ENCODE data around the gene THADA.

Gene THADA

GRCh38 chr2:43309935-43310334 is 285.9 kb downstream of the THADA start:
- Histone ChIP-seq H3K27ac (ENCODE audit: low read length) (no peak overlapping the region), H3K9me3 (ENCODE audit: control insufficient read depth in 2 of 2, low read length in 2 of 2) (no peaks in the 10 kb centered on the region), H3K4me3 (ENCODE audit: low read length in 2 of 2) (no peak overlapping the region), H3K36me3 (ENCODE audit: control insufficient read depth in 2 of 2, insufficient read depth in 2 of 2, low read length in 2 of 2) (no peaks in the 10 kb centered on the region), H3K9ac (ENCODE audit: low read length in 2 of 2) (no peak overlapping the region), H3K4me1 (ENCODE audit: control insufficient read depth, insufficient read depth, low read length) (peaks cover 22% of the 10 kb centered on the region), H3K27me3 (ENCODE audit: control insufficient read depth in 1 of 2, insufficient read depth in 2 of 2, low read length in 2 of 2) (no peaks in the 10 kb centered on the region)

GRCh38 chr2:43307973-43308372 is 287.9 kb downstream of the THADA start:
- H3K4me1 ChIP-seq (ENCODE audit: control insufficient read depth, insufficient read depth, low read length) = peaks cover 18% of the 10 kb centered on the region
- H3K9ac ChIP-seq (ENCODE audit: low read length in 2 of 2) = no peak overlapping the region
- no peaks in the 10 kb centered on the region for H3K36me3 ChIP-seq (ENCODE audit: control insufficient read depth in 2 of 2, insufficient read depth in 2 of 2, low read length in 2 of 2)
- H3K27ac ChIP-seq (ENCODE audit: low read length) = no peak overlapping the region
- no peak overlapping the region for H3K4me3 ChIP-seq (ENCODE audit: low read length in 2 of 2)
- H3K27me3 ChIP-seq (ENCODE audit: control insufficient read depth in 1 of 2, insufficient read depth in 2 of 2, low read length in 2 of 2) = no peaks in the 10 kb centered on the region
- H3K9me3 ChIP-seq (ENCODE audit: control insufficient read depth in 2 of 2, low read length in 2 of 2) = no peaks in the 10 kb centered on the region

DNA sequence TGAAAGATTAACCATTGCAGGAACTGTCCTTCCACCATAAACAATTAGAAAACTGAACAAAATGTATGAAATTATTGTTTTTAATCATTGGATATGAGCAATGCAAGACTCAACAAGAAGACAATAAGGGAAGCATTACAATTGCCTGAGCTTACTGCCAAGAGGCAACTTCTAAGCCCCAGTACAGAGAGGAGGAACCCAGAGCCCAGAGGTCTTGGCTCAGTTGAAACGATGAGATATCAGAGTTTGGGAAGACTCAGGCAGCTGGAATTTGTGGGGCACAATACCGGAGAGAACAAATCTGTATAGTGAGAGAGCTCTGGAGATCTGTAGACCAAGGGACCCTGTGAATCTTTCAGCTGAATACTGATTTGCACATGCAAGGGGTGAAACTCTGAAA is 288.8 kb downstream of the THADA start:
- Histone ChIP-seq H3K9ac (ENCODE audit: low read length in 2 of 2) (no peak overlapping the region), H3K27me3 (ENCODE audit: control insufficient read depth in 1 of 2, insufficient read depth in 2 of 2, low read length in 2 of 2) (no peaks in the 10 kb centered on the region), H3K4me1 (ENCODE audit: control insufficient read depth, insufficient read depth, low read length) (peaks cover 17% of the 10 kb centered on the region), H3K9me3 (ENCODE audit: control insufficient read depth in 2 of 2, low read length in 2 of 2) (no peaks in the 10 kb centered on the region), H3K4me3 (ENCODE audit: low read length in 2 of 2) (no peak overlapping the region), H3K27ac (ENCODE audit: low read length) (no peak overlapping the region), H3K36me3 (ENCODE audit: control insufficient read depth in 2 of 2, insufficient read depth in 2 of 2, low read length in 2 of 2) (no peaks in the 10 kb centered on the region)

- peaks cover 24% of the 10 kb centered on the region for H3K4me1 ChIP-seq (ENCODE audit: control insufficient read depth, insufficient read depth, low read length)
- peak overlapping the region; percentile 80 for H3K27ac ChIP-seq (ENCODE audit: low read length)
- no peaks in the 10 kb centered on the region for H3K36me3 ChIP-seq (ENCODE audit: control insufficient read depth in 2 of 2, insufficient read depth in 2 of 2, low read length in 2 of 2)
- H3K9ac ChIP-seq (ENCODE audit: low read length in 2 of 2) = no peak overlapping the region
- no peaks in the 10 kb centered on the region for H3K9me3 ChIP-seq (ENCODE audit: control insufficient read depth in 2 of 2, low read length in 2 of 2)
- H3K27me3 ChIP-seq (ENCODE audit: control insufficient read depth in 1 of 2, insufficient read depth in 2 of 2, low read length in 2 of 2) = no peaks in the 10 kb centered on the region
- no peak overlapping the region for H3K4me3 ChIP-seq (ENCODE audit: low read length in 2 of 2)
These were observed 289.6 kb downstream of the THADA start for GRCh38 chr2:43306197-43306596.

- Histone ChIP-seq H3K9ac (ENCODE audit: low read length in 2 of 2) (peak overlapping the region; percentile 29 to 35), H3K36me3 (ENCODE audit: control insufficient read depth in 2 of 2, insufficient read depth in 2 of 2, low read length in 2 of 2) (no peaks in the 10 kb centered on the region), H3K4me3 (ENCODE audit: low read length in 2 of 2) (no peak overlapping the region), H3K4me1 (ENCODE audit: control insufficient read depth, insufficient read depth, low read length) (peaks cover 31% of the 10 kb centered on the region), H3K27me3 (ENCODE audit: control insufficient read depth in 1 of 2, insufficient read depth in 2 of 2, low read length in 2 of 2) (no peaks in the 10 kb centered on the region), H3K27ac (ENCODE audit: low read length) (peak overlapping the region; percentile 80), H3K9me3 (ENCODE audit: control insufficient read depth in 2 of 2, low read length in 2 of 2) (no peaks in the 10 kb centered on the region)
These were observed 290.3 kb downstream of the THADA start for GRCh38 chr2:43305517-43305916.

GRCh38 chr2:43305012-43305411 is 290.8 kb downstream of the THADA start:
- Histone ChIP-seq H3K9ac (ENCODE audit: low read length in 2 of 2) (peak overlapping the region in 1 of 2 donors; percentile 35), H3K36me3 (ENCODE audit: control insufficient read depth in 2 of 2, insufficient read depth in 2 of 2, low read length in 2 of 2) (no peaks in the 10 kb centered on the region), H3K27ac (ENCODE audit: low read length) (peak overlapping the region; percentile 80), H3K4me1 (ENCODE audit: control insufficient read depth, insufficient read depth, low read length) (peaks cover 34% of the 10 kb centered on the region), H3K9me3 (ENCODE audit: control insufficient read depth in 2 of 2, low read length in 2 of 2) (no peaks in the 10 kb centered on the region), H3K4me3 (ENCODE audit: low read length in 2 of 2) (no peak overlapping the region), H3K27me3 (ENCODE audit: control insufficient read depth in 1 of 2, insufficient read depth in 2 of 2, low read length in 2 of 2) (no peaks in the 10 kb centered on the region)

GRCh38 chr2:43303889-43304288 is 291.9 kb downstream of the THADA start:
- no peak overlapping the region for H3K4me3 ChIP-seq (ENCODE audit: low read length in 2 of 2)
- H3K9ac ChIP-seq (ENCODE audit: low read length in 2 of 2) = no peak overlapping the region
- no peak overlapping the region for H3K27ac ChIP-seq (ENCODE audit: low read length)
- no peaks in the 10 kb centered on the region for H3K9me3 ChIP-seq (ENCODE audit: control insufficient read depth in 2 of 2, low read length in 2 of 2)
- H3K27me3 ChIP-seq (ENCODE audit: control insufficient read depth in 1 of 2, insufficient read depth in 2 of 2, low read length in 2 of 2) = no peaks in the 10 kb centered on the region
- peaks cover 34% of the 10 kb centered on the region for H3K4me1 ChIP-seq (ENCODE audit: control insufficient read depth, insufficient read depth, low read length)
- H3K36me3 ChIP-seq (ENCODE audit: control insufficient read depth in 2 of 2, insufficient read depth in 2 of 2, low read length in 2 of 2) = no peaks in the 10 kb centered on the region

GRCh38 chr2:43302961-43303494 is 292.8 kb downstream of the THADA start:
- Histone ChIP-seq H3K4me3 (ENCODE audit: low read length in 2 of 2) (no peak overlapping the region), H3K27me3 (ENCODE audit: control insufficient read depth in 1 of 2, insufficient read depth in 2 of 2, low read length in 2 of 2) (no peaks in the 10 kb centered on the region), H3K9me3 (ENCODE audit: control insufficient read depth in 2 of 2, low read length in 2 of 2) (no peaks in the 10 kb centered on the region), H3K27ac (ENCODE audit: low read length) (no peak overlapping the region), H3K36me3 (ENCODE audit: control insufficient read depth in 2 of 2, insufficient read depth in 2 of 2, low read length in 2 of 2) (no peaks in the 10 kb centered on the region), H3K4me1 (ENCODE audit: control insufficient read depth, insufficient read depth, low read length) (peaks cover 34% of the 10 kb centered on the region), H3K9ac (ENCODE audit: low read length in 2 of 2) (no peak overlapping the region)

GRCh38 chr2:43302182-43302960 is 293.5 kb downstream of the THADA start:
- Histone ChIP-seq H3K36me3 (ENCODE audit: control insufficient read depth in 2 of 2, insufficient read depth in 2 of 2, low read length in 2 of 2) (no peaks in the 10 kb centered on the region), H3K27ac (ENCODE audit: low read length) (peak overlapping the region; percentile 11), H3K4me3 (ENCODE audit: low read length in 2 of 2) (no peak overlapping the region), H3K27me3 (ENCODE audit: control insufficient read depth in 1 of 2, insufficient read depth in 2 of 2, low read length in 2 of 2) (no peaks in the 10 kb centered on the region), H3K9ac (ENCODE audit: low read length in 2 of 2) (no peak overlapping the region), H3K9me3 (ENCODE audit: control insufficient read depth in 2 of 2, low read length in 2 of 2) (no peaks in the 10 kb centered on the region), H3K4me1 (ENCODE audit: control insufficient read depth, insufficient read depth, low read length) (peaks cover 34% of the 10 kb centered on the region)

DNA sequence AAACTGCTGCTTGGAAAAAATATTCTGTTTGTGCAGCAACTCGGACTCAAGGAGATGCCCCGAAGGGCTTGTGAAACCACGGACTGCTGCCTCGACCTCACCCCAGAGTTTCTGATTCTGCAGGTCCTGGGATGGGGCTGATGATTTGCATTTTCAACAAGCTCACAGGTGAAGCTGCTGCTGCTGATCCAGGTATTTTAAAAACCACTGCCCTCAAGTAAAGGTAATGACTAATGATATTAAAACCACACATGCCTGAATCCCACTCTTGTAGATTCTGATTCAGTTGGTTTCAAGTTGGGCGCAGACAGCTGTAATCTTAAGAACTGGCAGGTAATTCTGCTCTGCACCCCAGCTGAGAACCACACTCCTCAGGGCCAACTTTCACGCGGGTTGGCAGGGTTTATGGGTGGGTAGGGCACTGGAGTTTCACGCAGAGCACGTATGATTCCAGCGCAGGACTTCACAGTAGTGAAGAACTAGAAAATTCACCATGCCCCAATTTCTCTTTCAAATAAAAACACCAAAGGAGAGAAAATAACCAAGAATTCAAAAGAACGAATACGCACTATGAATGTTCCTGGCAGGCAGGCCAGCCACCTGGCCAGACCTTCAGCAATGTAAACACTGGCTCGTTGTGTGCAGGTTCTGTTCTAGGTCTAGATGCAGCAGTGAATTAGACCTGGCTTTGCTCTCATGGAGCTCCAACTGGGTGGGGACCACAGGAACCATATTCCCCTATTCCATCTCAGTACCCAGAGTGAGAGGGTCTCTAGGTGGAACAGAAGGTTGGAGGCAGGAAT is 294.9 kb downstream of the THADA start:
- H3K9ac ChIP-seq (ENCODE audit: low read length in 2 of 2) = no peak overlapping the region
- H3K27ac ChIP-seq (ENCODE audit: low read length) = peak overlapping the region; percentile 11
- no peaks in the 10 kb centered on the region for H3K9me3 ChIP-seq (ENCODE audit: control insufficient read depth in 2 of 2, low read length in 2 of 2)
- H3K4me3 ChIP-seq (ENCODE audit: low read length in 2 of 2) = no peak overlapping the region
- H3K36me3 ChIP-seq (ENCODE audit: control insufficient read depth in 2 of 2, insufficient read depth in 2 of 2, low read length in 2 of 2) = no peaks in the 10 kb centered on the region
- peaks cover 30% of the 10 kb centered on the region for H3K4me1 ChIP-seq (ENCODE audit: control insufficient read depth, insufficient read depth, low read length)
- H3K27me3 ChIP-seq (ENCODE audit: control insufficient read depth in 1 of 2, insufficient read depth in 2 of 2, low read length in 2 of 2) = no peaks in the 10 kb centered on the region

Measured in stomach smooth muscle (tissue), 2 donors.